Measurements from ENCODE around the gene FARP1.
"Not testable (repeated sequence)": the region's sequence is repeated elsewhere in the genome, so short reads cannot be mapped to it uniquely, and the experiment has no call there.

Gene FARP1

DNA sequence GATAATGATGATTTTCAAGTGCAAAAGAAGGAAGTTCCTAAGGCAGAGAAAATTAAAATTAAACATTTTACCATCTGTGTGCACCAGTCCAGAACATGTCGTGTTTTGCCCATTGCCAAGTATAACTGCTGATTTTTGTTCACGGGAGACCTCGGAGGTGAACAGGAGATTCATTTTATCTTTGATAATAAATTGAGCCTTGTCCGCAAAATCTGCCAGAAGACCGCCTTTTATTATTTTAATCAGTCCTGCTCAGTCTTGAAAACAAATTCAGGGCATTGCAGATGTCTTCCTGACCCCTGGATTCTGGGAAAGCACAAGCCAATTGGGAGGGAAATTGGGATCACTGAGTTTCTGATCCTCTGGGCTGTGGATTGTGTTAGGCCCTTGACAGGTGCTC lies 268.1 kb downstream of the FARP1 start:
- ChIA-PET POLR2A (interaction anchor here (0.5 to 1.4 kb wide), 2 partner anchors 11 to 186 kb away, joined by 3 to 10 read pairs; no protein-coding TSS in a partner anchor), CTCF (interaction anchor here (1.2 to 1.4 kb wide), 2 partner anchors 11 to 34 kb away, joined by 5 to 6 read pairs; no protein-coding TSS in a partner anchor)
- TF ChIP-seq, protein P1, sequence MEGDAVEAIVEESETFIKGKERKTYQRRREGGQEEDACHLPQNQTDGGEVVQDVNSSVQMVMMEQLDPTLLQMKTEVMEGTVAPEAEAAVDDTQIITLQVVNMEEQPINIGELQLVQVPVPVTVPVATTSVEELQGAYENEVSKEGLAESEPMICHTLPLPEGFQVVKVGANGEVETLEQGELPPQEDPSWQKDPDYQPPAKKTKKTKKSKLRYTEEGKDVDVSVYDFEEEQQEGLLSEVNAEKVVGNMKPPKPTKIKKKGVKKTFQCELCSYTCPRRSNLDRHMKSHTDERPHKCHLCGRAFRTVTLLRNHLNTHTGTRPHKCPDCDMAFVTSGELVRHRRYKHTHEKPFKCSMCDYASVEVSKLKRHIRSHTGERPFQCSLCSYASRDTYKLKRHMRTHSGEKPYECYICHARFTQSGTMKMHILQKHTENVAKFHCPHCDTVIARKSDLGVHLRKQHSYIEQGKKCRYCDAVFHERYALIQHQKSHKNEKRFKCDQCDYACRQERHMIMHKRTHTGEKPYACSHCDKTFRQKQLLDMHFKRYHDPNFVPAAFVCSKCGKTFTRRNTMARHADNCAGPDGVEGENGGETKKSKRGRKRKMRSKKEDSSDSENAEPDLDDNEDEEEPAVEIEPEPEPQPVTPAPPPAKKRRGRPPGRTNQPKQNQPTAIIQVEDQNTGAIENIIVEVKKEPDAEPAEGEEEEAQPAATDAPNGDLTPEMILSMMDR (IDR thresholded peaks at IDR 0.05; ENCODE audit: insufficient read depth, low read length, missing control alignments), result no peak
- H3K4me3 ChIP-seq (ENCODE audit: low read depth, low read length), result no peak overlapping the region
- DNase-seq (ENCODE audit: low read depth, low spot score), result no peak

DNA sequence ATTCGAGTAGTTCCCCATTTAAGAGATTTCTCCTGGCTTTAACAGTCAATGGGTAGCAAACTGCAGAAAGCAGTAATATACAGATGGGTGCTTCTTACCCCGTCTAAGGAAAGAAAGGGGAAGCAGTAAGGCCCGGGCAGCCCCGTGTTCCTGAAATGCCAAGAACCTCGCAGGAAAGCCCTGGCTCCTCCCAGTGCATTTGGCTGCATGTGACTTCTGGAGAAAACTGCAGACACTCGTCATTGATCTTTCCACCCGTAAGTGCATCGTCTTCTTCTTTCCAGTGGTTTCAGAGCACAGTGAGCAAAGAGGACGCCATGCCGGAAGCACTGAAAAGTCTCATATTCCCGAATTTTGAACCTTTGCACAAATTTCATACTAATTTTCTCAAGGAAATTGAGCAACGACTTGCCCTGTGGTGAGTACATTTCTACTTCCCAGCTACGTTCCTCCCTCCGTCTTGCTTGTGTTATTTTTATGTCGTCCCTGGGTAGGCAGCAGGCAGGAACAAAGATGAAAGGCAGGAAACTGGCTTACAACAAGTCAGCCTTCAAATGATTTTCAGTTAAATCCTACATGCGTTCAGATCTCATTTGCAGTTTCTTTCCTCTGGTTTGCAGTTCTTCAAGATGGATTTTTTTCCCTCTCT lies 268.8 kb downstream of the FARP1 start:
- POLR2A ChIA-PET, result no interaction called here
- DNase-seq (ENCODE audit: low read depth, low spot score), result no peak
- TF ChIP-seq, protein P1 (IDR thresholded peaks at IDR 0.05; ENCODE audit: insufficient read depth, low read length, missing control alignments), result no peak
- CTCF ChIA-PET, result no interaction called here
- H3K4me3 ChIP-seq (ENCODE audit: low read depth, low read length), result no peak overlapping the region

DNA sequence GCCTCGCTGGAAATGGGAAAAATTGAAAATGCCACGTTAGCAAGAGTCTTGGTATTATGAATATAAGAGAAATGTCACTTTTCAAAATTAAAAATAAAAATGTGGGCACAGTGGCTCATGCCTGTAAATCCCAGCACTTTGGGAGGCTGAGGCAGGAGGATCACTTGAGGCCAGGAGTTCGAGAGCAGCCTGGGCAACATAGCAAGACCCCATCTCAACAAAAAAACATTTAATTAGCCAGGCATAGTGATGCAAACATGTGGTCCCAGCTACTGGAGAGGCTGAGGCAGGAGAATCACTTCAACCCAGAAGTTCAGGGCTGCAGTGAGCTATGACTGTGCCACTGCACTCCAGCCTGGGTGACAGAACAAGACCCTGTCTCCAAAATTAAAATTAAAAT lies 270.4 kb downstream of the FARP1 start:
- CTCF ChIA-PET; H3K4me3 ChIP-seq (ENCODE audit: low read depth, low read length); DNase-seq (ENCODE audit: low read depth, low spot score); POLR2A ChIA-PET: not testable (repeated sequence)

DNA sequence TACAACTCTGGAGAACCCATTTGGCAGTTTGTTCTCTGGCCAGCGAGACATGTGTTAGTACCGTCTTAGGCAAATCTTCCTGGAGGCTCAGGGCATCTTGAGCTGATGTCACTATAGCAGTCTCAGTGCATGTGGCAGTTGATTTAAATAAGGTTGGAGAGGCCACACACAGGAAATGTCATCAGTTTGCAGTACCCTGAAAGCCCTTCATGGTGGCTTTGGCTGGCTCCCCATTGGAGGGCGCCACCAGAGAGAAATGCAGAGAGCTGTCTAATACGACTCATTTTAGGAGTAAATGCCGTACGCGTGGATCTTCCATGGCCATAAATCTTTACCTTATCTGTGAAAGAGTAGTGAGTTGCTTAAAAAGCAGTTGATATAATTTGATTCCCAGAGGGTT lies 270.9 kb downstream of the FARP1 start:
- TF ChIP-seq, protein P1 (IDR thresholded peaks at IDR 0.05; ENCODE audit: insufficient read depth, low read length, missing control alignments), result no peak
- ChIA-PET CTCF (interaction anchor here (0.7 to 1.5 kb wide), 2 partner anchors 34 to 331 kb away, joined by 3 to 6 read pairs; no protein-coding TSS in a partner anchor), POLR2A (no interaction called here)
- no peak overlapping the region for H3K4me3 ChIP-seq (ENCODE audit: low read depth, low read length)
- DNase-seq (ENCODE audit: low read depth, low spot score), result no peak

DNA sequence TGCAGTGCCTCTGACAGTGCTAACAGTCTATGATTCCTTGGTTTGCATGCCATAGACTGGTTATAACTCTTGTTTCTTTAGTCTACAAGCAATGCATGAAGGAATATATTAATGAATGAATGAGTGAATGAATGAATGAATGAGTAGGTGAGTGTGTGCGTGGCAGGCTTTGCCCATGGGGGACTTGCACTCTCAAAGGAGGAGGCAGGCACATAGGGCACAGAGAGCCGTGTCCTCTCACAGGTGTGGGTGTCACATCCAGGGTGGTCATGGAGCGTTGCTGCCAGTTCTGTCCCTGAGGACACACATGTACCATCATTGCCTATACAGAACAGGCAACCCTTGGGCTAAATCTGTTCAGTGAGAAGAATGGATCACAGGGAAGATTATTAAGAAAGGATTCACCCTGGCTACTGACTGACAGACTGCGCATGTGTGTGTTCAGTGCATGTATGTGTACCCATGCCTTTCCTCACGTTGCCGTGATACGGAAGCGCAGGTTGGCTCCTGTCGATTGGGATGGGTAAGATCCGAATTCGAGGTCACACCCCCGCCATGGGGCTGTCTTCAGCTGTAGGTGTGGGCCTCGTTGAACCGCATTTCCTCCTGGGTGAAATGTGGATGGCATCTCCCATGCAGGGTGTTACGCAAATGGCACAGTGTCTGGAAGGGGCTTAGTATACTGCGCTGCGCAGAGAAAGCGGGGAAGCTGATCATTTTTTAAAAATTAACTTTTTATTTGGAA lies 272.6 kb downstream of the FARP1 start:
- ChIA-PET CTCF (interaction anchor here (1.0 to 1.5 kb wide), 2 partner anchors 32 to 382 kb away, joined by 3 to 6 read pairs; no protein-coding TSS in a partner anchor), POLR2A (no interaction called here)
- DNase-seq (ENCODE audit: low read depth, low spot score), result no peak
- TF ChIP-seq, protein P1 (IDR thresholded peaks at IDR 0.05; ENCODE audit: insufficient read depth, low read length, missing control alignments), result no peak
- H3K4me3 ChIP-seq (ENCODE audit: low read depth, low read length), result no peak overlapping the region

DNA sequence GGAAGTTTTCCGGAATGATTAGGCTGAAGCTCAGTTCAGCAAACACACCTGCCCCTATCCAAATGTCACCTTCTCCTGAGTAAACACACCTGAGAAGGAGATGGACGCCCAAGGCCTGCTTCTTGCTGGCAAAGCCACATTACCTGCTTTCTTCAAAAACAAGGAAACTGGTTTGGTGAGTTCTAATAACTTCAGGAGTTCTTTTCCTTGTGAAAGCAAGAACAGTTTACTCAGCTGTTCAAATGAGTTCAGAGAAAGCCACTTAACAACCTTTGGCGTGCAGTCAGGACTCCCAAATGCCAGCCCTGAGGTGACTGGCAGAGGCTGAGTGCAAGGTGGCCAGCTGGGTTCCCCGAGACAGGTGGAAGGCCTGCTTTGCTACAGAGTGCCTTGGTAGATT lies 273.5 kb downstream of the FARP1 start:
- no peak for DNase-seq (ENCODE audit: low read depth, low spot score)
- H3K4me3 ChIP-seq (ENCODE audit: low read depth, low read length), result no peak overlapping the region
- CTCF ChIA-PET, result interaction anchor here (1.2 to 2.8 kb wide), 2 partner anchors 25 to 29 kb away, joined by 3 to 9 read pairs; no protein-coding TSS in a partner anchor
- TF ChIP-seq, protein P1 (IDR thresholded peaks at IDR 0.05; ENCODE audit: insufficient read depth, low read length, missing control alignments), result no peak
- POLR2A ChIA-PET, result no interaction called here

Data from AG04449 (cell line).